Natural killer cell treated with Interleukin-12 subunit alpha and Interleukin-12 subunit beta and Interleukin-15 and Interleukin-18, amount 100 ng/mL, for 72 hours (primary cell): Measurements from ENCODE around the gene UNC93B1. TPM values are rescaled to one million over a fixed set of nuclear protein-coding genes. Genes with fewer than 3 reads are reported as not detected.

Experiments used
- ATAC-seq, 2 donors: fragments of 150-1000 bp; cut with Tn5 transposase in 1 of 2; sonication (Bioruptor Pico), chemical (Tn5 transposase) in 1 of 2; 2 replicates each; pipeline ENCODE4 v1.10.0; 2021
- DNase-seq: peaks from one replicate; pipeline ENCODE4 v3.0.0; 2022; ENCODE audit warnings: low spot score
- H3K27ac Mint-ChIP-seq, 2 donors: 1 replicate in 1 of 2; 2 replicates in 1 of 2; pipeline ENCODE4 v1.8.0; 2022; ENCODE audit warnings: mixed read lengths in 2 of 2, mild to moderate bottlenecking in 1 of 2, moderate library complexity in 1 of 2
- H3K27me3 Mint-ChIP-seq, 2 donors: 1 replicate in 1 of 2; 2 replicates in 1 of 2; pipeline ENCODE4 v1.8.0; 2022; ENCODE audit warnings: mixed read lengths in 2 of 2
- H3K36me3 Mint-ChIP-seq: one replicate; pipeline ENCODE4 v1.8.0; 2022; ENCODE audit warnings: mixed read lengths
- H3K4me1 Mint-ChIP-seq, 2 donors: 1 replicate in 1 of 2; 2 replicates in 1 of 2; pipeline ENCODE4 v1.8.0; 2022; ENCODE audit warnings: low read depth in 2 of 2, mixed read lengths in 2 of 2, mild to moderate bottlenecking in 1 of 2
- H3K4me3 Mint-ChIP-seq: one replicate; pipeline ENCODE4 v1.8.0; 2022; ENCODE audit warnings: mixed read lengths
- H3K9me3 Mint-ChIP-seq: 2 replicates; pipeline ENCODE4 v1.8.0; 2022; ENCODE audit warnings: mixed read lengths
- total RNA-seq, 2 donors: library from RNA; stranded (reverse); gene quantifications; one replicate each; pipeline ENCODE4 v1.2.3, GENCODE V29; 2022

UNC93B1 gene
- total RNA-seq, 2 donors from 2014 or later = 13.5 to 13.6 TPM

- Mint-ChIP-seq H3K9me3 (no peaks in the 10 kb centered on the region), H3K27me3 (no peaks in the 10 kb centered on the region), H3K4me1 (peaks cover 26 to 33% of the 10 kb centered on the region in 2 donors), H3K27ac (peak overlapping the region; percentile 98 to 99), H3K36me3 (no peaks in the 10 kb centered on the region), H3K4me3 (peak overlapping the region; percentile 83)
- ATAC-seq (no peak), DNase-seq (no peak)
These were observed 32.3 kb upstream of the UNC93B1 start for GRCh38 chr11:68036141-68036716.

GRCh38 chr11:68035266-68035876, 31.5 kb upstream of the UNC93B1 start:
- Mint-ChIP-seq H3K4me1 (peaks cover 21 to 34% of the 10 kb centered on the region in 2 donors), H3K27ac (peak overlapping the region; percentile 98 to 99), H3K27me3 (no peaks in the 10 kb centered on the region), H3K36me3 (no peaks in the 10 kb centered on the region), H3K4me3 (no peak overlapping the region), H3K9me3 (no peaks in the 10 kb centered on the region)
- DNase-seq (no peak), ATAC-seq (no peak)

- peaks cover 24 to 39% of the 10 kb centered on the region in 2 donors for H3K4me1 Mint-ChIP-seq
- no peaks in the 10 kb centered on the region for H3K27me3 Mint-ChIP-seq
- DNase-seq = no peak
- no peaks in the 10 kb centered on the region for H3K36me3 Mint-ChIP-seq
- H3K9me3 Mint-ChIP-seq = no peaks in the 10 kb centered on the region
- H3K4me3 Mint-ChIP-seq = no peak overlapping the region
- no peak for ATAC-seq
- peak overlapping the region in 1 of 2 donors; percentile 41 for H3K27ac Mint-ChIP-seq
These were observed 29.8 kb upstream of the UNC93B1 start for GRCh38 chr11:68033708-68034045.

GRCh38 chr11:68032997-68033707, 29.3 kb upstream of the UNC93B1 start:
- no peak for ATAC-seq
- Mint-ChIP-seq H3K27me3 (no peaks in the 10 kb centered on the region), H3K4me1 (peaks cover 25 to 39% of the 10 kb centered on the region in 2 donors), H3K27ac (peak overlapping the region in 1 of 2 donors; percentile 41), H3K9me3 (no peaks in the 10 kb centered on the region), H3K36me3 (no peaks in the 10 kb centered on the region), H3K4me3 (no peak overlapping the region)
- DNase-seq = no peak

- Mint-ChIP-seq H3K27ac (peak overlapping the region; percentile 93 to 96), H3K36me3 (no peaks in the 10 kb centered on the region), H3K4me1 (peaks cover 19 to 33% of the 10 kb centered on the region in 2 donors), H3K27me3 (no peaks in the 10 kb centered on the region), H3K9me3 (no peaks in the 10 kb centered on the region), H3K4me3 (peak overlapping the region; percentile 87)
- DNase-seq = no peak
- ATAC-seq = no peak
These were observed 28.1 kb upstream of the UNC93B1 start for GRCh38 chr11:68032003-68032402.

GRCh38 chr11:68031144-68031464, 27.2 kb upstream of the UNC93B1 start:
- H3K36me3 Mint-ChIP-seq = no peaks in the 10 kb centered on the region
- peak overlapping the region; percentile 87 for H3K4me3 Mint-ChIP-seq
- peaks cover 12 to 28% of the 10 kb centered on the region in 2 donors for H3K4me1 Mint-ChIP-seq
- no peak for DNase-seq
- H3K27ac Mint-ChIP-seq = peak overlapping the region; percentile 93 to 96
- H3K27me3 Mint-ChIP-seq = no peaks in the 10 kb centered on the region
- no peaks in the 10 kb centered on the region for H3K9me3 Mint-ChIP-seq
- no peak for ATAC-seq

GRCh38 chr11:68030318-68031143, 26.6 kb upstream of the UNC93B1 start, which contains the start of gene NDUFS8:
Gene NDUFS8, plus strand, starts transcription at chr11:68030681. Its CDS starts 1,471 bp downstream, at chr11:68032152.
- Mint-ChIP-seq H3K4me3 (peak within 1 kb of the TSS; percentile 87), H3K27me3 (no peaks in the 10 kb centered on the region), H3K27ac (peak within 1 kb of the TSS; percentile 93 to 96), H3K9me3 (no peaks in the 10 kb centered on the region), H3K4me1 (peaks cover 12 to 28% of the 10 kb centered on the region in 2 donors), H3K36me3 (no peaks in the 10 kb centered on the region)
- DNase-seq (peak; percentile 97), ATAC-seq (peak; percentile 97 to 99)

- H3K9me3 Mint-ChIP-seq = no peaks in the 10 kb centered on the region
- H3K4me1 Mint-ChIP-seq = peaks cover 12 to 26% of the 10 kb centered on the region in 2 donors
- H3K27me3 Mint-ChIP-seq = no peaks in the 10 kb centered on the region
- no peak for ATAC-seq
- H3K4me3 Mint-ChIP-seq = no peak overlapping the region
- H3K36me3 Mint-ChIP-seq = no peaks in the 10 kb centered on the region
- DNase-seq = no peak
- peak overlapping the region in 1 of 2 donors; percentile 10 for H3K27ac Mint-ChIP-seq
These were observed 25.1 kb upstream of the UNC93B1 start for GRCh38 chr11:68028802-68029545.

- Mint-ChIP-seq H3K9me3 (no peaks in the 10 kb centered on the region), H3K27me3 (no peaks in the 10 kb centered on the region), H3K27ac (no peak overlapping the region), H3K4me1 (peaks cover 12 to 23% of the 10 kb centered on the region in 2 donors), H3K4me3 (no peak overlapping the region), H3K36me3 (no peaks in the 10 kb centered on the region)
- DNase-seq (no peak), ATAC-seq (no peak)
These were observed 23.8 kb upstream of the UNC93B1 start for GRCh38 chr11:68027667-68028066.

GRCh38 chr11:68026391-68027105, 22.7 kb upstream of the UNC93B1 start:
- H3K27me3 Mint-ChIP-seq = no peaks in the 10 kb centered on the region
- no peaks in the 10 kb centered on the region for H3K36me3 Mint-ChIP-seq
- ATAC-seq (no peak), DNase-seq (no peak)
- no peaks in the 10 kb centered on the region for H3K9me3 Mint-ChIP-seq
- H3K4me3 Mint-ChIP-seq = no peak overlapping the region
- H3K4me1 Mint-ChIP-seq = peaks cover 8 to 19% of the 10 kb centered on the region in 2 donors
- H3K27ac Mint-ChIP-seq = peak overlapping the region in 1 of 2 donors; percentile 37

GRCh38 chr11:68025047-68025446, 21.1 kb upstream of the UNC93B1 start:
- ATAC-seq = no peak
- Mint-ChIP-seq H3K4me1 (peaks cover 6 to 10% of the 10 kb centered on the region in 2 donors), H3K27ac (no peak overlapping the region), H3K27me3 (no peaks in the 10 kb centered on the region), H3K4me3 (no peak overlapping the region), H3K9me3 (no peaks in the 10 kb centered on the region), H3K36me3 (no peaks in the 10 kb centered on the region)
- DNase-seq = no peak

GRCh38 chr11:68024508-68024907, 20.6 kb upstream of the UNC93B1 start:
- peaks cover 6 to 8% of the 10 kb centered on the region in 2 donors for H3K4me1 Mint-ChIP-seq
- H3K27ac Mint-ChIP-seq = no peak overlapping the region
- H3K36me3 Mint-ChIP-seq = no peaks in the 10 kb centered on the region
- DNase-seq (no peak), ATAC-seq (no peak)
- no peaks in the 10 kb centered on the region for H3K27me3 Mint-ChIP-seq
- no peak overlapping the region for H3K4me3 Mint-ChIP-seq
- H3K9me3 Mint-ChIP-seq = no peaks in the 10 kb centered on the region

GRCh38 chr11:68022531-68022930, 18.6 kb upstream of the UNC93B1 start:
- no peaks in the 10 kb centered on the region for H3K9me3 Mint-ChIP-seq
- peaks cover 0 to 5% of the 10 kb centered on the region in 2 donors for H3K4me1 Mint-ChIP-seq
- no peak overlapping the region for H3K4me3 Mint-ChIP-seq
- ATAC-seq (no peak), DNase-seq (no peak)
- no peaks in the 10 kb centered on the region for H3K36me3 Mint-ChIP-seq
- no peaks in the 10 kb centered on the region for H3K27me3 Mint-ChIP-seq
- H3K27ac Mint-ChIP-seq = no peak overlapping the region
